CD4-positive, CD25-positive, alpha-beta regulatory T cell (primary cell): Measurements from ENCODE around the gene ATXN3. TPM values are rescaled to one million over a fixed set of nuclear protein-coding genes. Genes with fewer than 3 reads are reported as not detected.
A peak's percentile ranks its signal among the peaks of the same experiment; 100 is the strongest.

Experiments used
- ATAC-seq, 2 donors: fragments of 150-1000 bp; cut with Tn5 transposase; one replicate each; pipeline ENCODE4 v1.10.0; 2021; ENCODE audit warnings: low read depth in 2 of 2, moderate number of reproducible peaks in 2 of 2, moderate library complexity in 1 of 2
- DNase-seq, 3 donors: peaks; one replicate each; pipeline versions ENCODE4 v3.0.0 to v3.0.0-alpha.2; 2012 to 2022; ENCODE audit warnings: mixed read lengths in 1 of 3
- H3K27ac ChIP-seq: one replicate; pipeline ENCODE4 v1.7.0; 2013; ENCODE audit warnings: mild to moderate bottlenecking, low read length; ENCODE audit not compliant: insufficient read depth, poor library complexity, severe bottlenecking
- H3K27me3 ChIP-seq: one replicate; pipeline ENCODE4 v1.7.0; 2013; ENCODE audit warnings: low read length; ENCODE audit not compliant: control insufficient read depth, insufficient read depth
- H3K36me3 ChIP-seq: one replicate; pipeline ENCODE4 v1.7.0; 2013; ENCODE audit warnings: mild to moderate bottlenecking, low read length, moderate library complexity; ENCODE audit not compliant: control insufficient read depth, insufficient read depth
- H3K4me1 ChIP-seq: 2 replicates; pipeline ENCODE4 v1.7.0; 2013; ENCODE audit warnings: mild to moderate bottlenecking, low read length; ENCODE audit not compliant: insufficient read depth, control insufficient read depth, poor library complexity, severe bottlenecking
- H3K4me3 ChIP-seq: one replicate; pipeline ENCODE4 v1.7.0; 2013; ENCODE audit warnings: low read depth, mild to moderate bottlenecking, low read length, moderate library complexity
- H3K9me3 ChIP-seq, 2 experiments: 1 replicate in 1 of 2; 2 replicates in 1 of 2; pipeline ENCODE4 v1.7.0; 2013; ENCODE audit warnings: low read length in 2 of 2, mild to moderate bottlenecking in 1 of 2, moderate library complexity in 1 of 2; ENCODE audit not compliant: control insufficient read depth in 2 of 2
- H3K27ac Mint-ChIP-seq, 3 donors: one replicate each; pipeline ENCODE4 v1.8.0; 2020 to 2022; ENCODE audit warnings: mild to moderate bottlenecking in 3 of 3, mixed read lengths in 3 of 3, moderate library complexity in 2 of 3
- H3K27me3 Mint-ChIP-seq: one replicate; pipeline ENCODE4 v1.8.0; 2022; ENCODE audit warnings: mild to moderate bottlenecking, mixed read lengths
- H3K36me3 Mint-ChIP-seq: one replicate; pipeline ENCODE4 v1.8.0; 2020; ENCODE audit warnings: mixed read lengths
- H3K4me1 Mint-ChIP-seq, 4 donors: one replicate each; pipeline ENCODE4 v1.8.0; 2020 to 2022; ENCODE audit warnings: mixed read lengths in 4 of 4, mild to moderate bottlenecking in 1 of 4
- H3K4me3 Mint-ChIP-seq, 4 donors: one replicate each; pipeline ENCODE4 v1.8.0; 2020 to 2022; ENCODE audit warnings: mild to moderate bottlenecking in 4 of 4, mixed read lengths in 4 of 4, moderate library complexity in 3 of 4
- H3K9me3 Mint-ChIP-seq, 7 donors: one replicate each; pipeline ENCODE4 v1.8.0; 2020 to 2022; ENCODE audit warnings: mixed read lengths in 7 of 7, mild to moderate bottlenecking in 3 of 7, moderate library complexity in 2 of 7
- polyA plus RNA-seq, 4 donors: library from polyadenylated mRNA; unstranded; fragments of 300-500 nt; fragmentation: Illumina TruSeq; gene quantifications; one replicate each; pipeline ENCODE4 v1.2.3, GENCODE V29; 2021
- total RNA-seq: library from RNA; stranded (reverse); gene quantifications from one replicate; pipeline ENCODE4 v1.2.3, GENCODE V29; 2022

The ATXN3 gene
- total and polyA plus RNA-seq, 5 donors from 2014 or later, result 13.1 to 28.5 (median 16.4) TPM

GRCh38 chr14:92022036-92022435 is 84.3 kb downstream of the ATXN3 start:
- no peak overlapping the region for H3K27ac ChIP-seq
- no peaks in the 10 kb centered on the region for H3K9me3 ChIP-seq
- Mint-ChIP-seq H3K27ac (peak overlapping the region in 1 of 3 donors; percentile 9), H3K36me3 (peaks cover 8% of the 10 kb centered on the region), H3K4me1 (peaks cover 10 to 28% (median 15%) of the 10 kb centered on the region in 4 donors), H3K27me3 (no peaks in the 10 kb centered on the region), H3K4me3 (no peak overlapping the region), H3K9me3 (no peaks in the 10 kb centered on the region)
- DNase-seq (no peak), ATAC-seq (no peak)
- H3K4me1 ChIP-seq, result no peaks in the 10 kb centered on the region
- H3K4me3 ChIP-seq, result no peak overlapping the region
- H3K27me3 ChIP-seq, result no peaks in the 10 kb centered on the region
- H3K36me3 ChIP-seq, result peaks cover 54% of the 10 kb centered on the region

DNA sequence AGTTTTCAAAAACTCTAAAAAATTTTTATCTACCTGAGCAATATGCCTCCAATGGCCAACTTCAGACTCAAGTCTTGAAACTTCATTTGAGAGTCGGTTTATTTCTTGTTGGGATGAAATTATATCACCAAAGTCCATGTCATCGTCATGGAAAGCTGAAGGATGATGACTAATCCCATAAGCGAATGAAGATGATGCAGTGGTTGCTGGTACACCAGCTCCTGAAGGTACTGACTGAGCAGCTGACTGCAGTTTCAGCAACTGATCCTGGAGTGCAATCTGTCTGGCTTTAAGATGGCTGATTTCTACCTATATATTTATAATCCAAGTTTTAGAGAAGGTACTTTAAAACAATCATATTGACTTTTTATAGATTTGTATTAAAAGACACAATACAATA is 84.9 kb downstream of the ATXN3 start:
- Mint-ChIP-seq H3K9me3 (no peaks in the 10 kb centered on the region), H3K27me3 (no peaks in the 10 kb centered on the region), H3K4me3 (no peak overlapping the region), H3K27ac (no peak overlapping the region), H3K4me1 (peaks cover 10 to 24% (median 15%) of the 10 kb centered on the region in 4 donors), H3K36me3 (peaks cover 6% of the 10 kb centered on the region)
- ATAC-seq (no peak), DNase-seq (no peak)
- Histone ChIP-seq H3K4me3 (no peak overlapping the region), H3K36me3 (peaks cover 57% of the 10 kb centered on the region), H3K4me1 (no peaks in the 10 kb centered on the region), H3K27ac (no peak overlapping the region), H3K27me3 (no peaks in the 10 kb centered on the region), H3K9me3 (no peaks in the 10 kb centered on the region)

DNA sequence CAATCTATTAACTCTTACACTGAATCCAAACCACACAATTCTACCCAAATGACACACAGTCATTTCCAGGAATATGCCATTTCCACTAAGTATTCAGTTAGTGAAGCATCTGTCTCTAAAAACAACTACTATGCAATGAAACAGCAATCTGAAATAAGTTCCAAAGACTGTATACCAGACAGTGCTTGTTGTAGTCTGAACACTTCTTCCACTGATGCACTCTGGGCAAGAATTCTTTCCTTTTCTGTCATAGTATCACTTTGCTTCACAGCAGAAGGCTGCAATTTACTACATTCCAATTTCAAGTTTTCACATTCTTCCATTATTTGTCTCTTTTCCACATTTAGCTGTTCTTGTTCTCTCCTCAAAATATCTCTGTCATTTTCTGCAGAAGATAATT is 92.3 kb downstream of the ATXN3 start:
- no peak overlapping the region for H3K4me3 ChIP-seq
- peaks cover 37% of the 10 kb centered on the region for H3K36me3 Mint-ChIP-seq
- no peak for DNase-seq
- no peaks in the 10 kb centered on the region for H3K27me3 Mint-ChIP-seq
- peaks cover 54% of the 10 kb centered on the region for H3K36me3 ChIP-seq
- H3K27me3 ChIP-seq, result no peaks in the 10 kb centered on the region
- H3K4me1 ChIP-seq, result no peaks in the 10 kb centered on the region
- no peak overlapping the region for H3K4me3 Mint-ChIP-seq
- ATAC-seq, result no peak
- peak overlapping the region in 1 of 3 donors; percentile 86 for H3K27ac Mint-ChIP-seq
- peaks cover 0 to 2% (median 0%) of the 10 kb centered on the region in 7 donors for H3K9me3 Mint-ChIP-seq
- H3K27ac ChIP-seq, result no peak overlapping the region
- peaks cover 11 to 23% (median 14%) of the 10 kb centered on the region in 4 donors for H3K4me1 Mint-ChIP-seq
- no peaks in the 10 kb centered on the region for H3K9me3 ChIP-seq

GRCh38 chr14:92012121-92012748 is 94.1 kb downstream of the ATXN3 start:
- no peaks in the 10 kb centered on the region for H3K27me3 ChIP-seq
- no peaks in the 10 kb centered on the region for H3K4me1 ChIP-seq
- peak overlapping the region in 2 of 3 donors; percentile 14 to 59 for H3K27ac Mint-ChIP-seq
- H3K36me3 ChIP-seq, result peaks cover 63% of the 10 kb centered on the region
- H3K27me3 Mint-ChIP-seq, result no peaks in the 10 kb centered on the region
- ATAC-seq (no peak), DNase-seq (peak in 1 of 3 donors; percentile 9)
- peaks cover 12 to 28% (median 16%) of the 10 kb centered on the region in 4 donors for H3K4me1 Mint-ChIP-seq
- peaks cover 0 to 2% (median 0%) of the 10 kb centered on the region in 7 donors for H3K9me3 Mint-ChIP-seq
- H3K4me3 Mint-ChIP-seq, result peak overlapping the region in 1 of 4 donors; percentile 72
- H3K27ac ChIP-seq, result peak overlapping the region; percentile 34
- peaks cover 50% of the 10 kb centered on the region for H3K36me3 Mint-ChIP-seq
- no peaks in the 10 kb centered on the region for H3K9me3 ChIP-seq
- H3K4me3 ChIP-seq, result no peak overlapping the region

- peaks cover 0 to 2% (median 0%) of the 10 kb centered on the region in 7 donors for H3K9me3 Mint-ChIP-seq
- ATAC-seq, result no peak
- no peak overlapping the region for H3K4me3 ChIP-seq
Measured at GRCh38 chr14:92010644-92011043, 95.7 kb downstream of the ATXN3 start.

DNA sequence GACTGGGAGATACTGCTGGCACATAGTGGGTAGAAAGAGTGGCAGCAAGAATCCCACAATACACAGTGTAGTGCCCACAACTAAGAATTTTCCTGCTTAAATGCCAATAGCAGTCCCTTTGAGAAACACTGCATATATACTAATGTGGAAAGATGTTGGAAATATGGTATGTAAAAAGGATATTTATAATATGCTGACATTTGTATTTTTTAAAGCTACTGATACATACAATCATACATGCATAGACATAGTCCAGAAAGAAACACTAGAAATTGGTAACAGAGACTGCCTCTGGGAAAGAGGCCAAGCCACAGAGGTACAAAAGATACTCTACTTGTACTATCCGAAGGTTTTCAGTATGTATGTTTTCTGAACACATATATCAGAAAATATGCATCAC is 96.8 kb downstream of the ATXN3 start:
- Histone ChIP-seq H3K27me3 (no peaks in the 10 kb centered on the region), H3K9me3 (no peaks in the 10 kb centered on the region), H3K27ac (no peak overlapping the region), H3K36me3 (peaks cover 51% of the 10 kb centered on the region), H3K4me1 (peaks cover 3% of the 10 kb centered on the region), H3K4me3 (no peak overlapping the region)
- no peaks in the 10 kb centered on the region for H3K27me3 Mint-ChIP-seq
- peak overlapping the region in 1 of 3 donors; percentile 52 for H3K27ac Mint-ChIP-seq
- peaks cover 0 to 4% (median 0%) of the 10 kb centered on the region in 7 donors for H3K9me3 Mint-ChIP-seq
- peaks cover 59% of the 10 kb centered on the region for H3K36me3 Mint-ChIP-seq
- DNase-seq, result no peak
- peaks cover 29 to 40% (median 30%) of the 10 kb centered on the region in 4 donors for H3K4me1 Mint-ChIP-seq
- no peak overlapping the region for H3K4me3 Mint-ChIP-seq
- no peak for ATAC-seq

More at GRCh38 chr14:92010644-92011043, 95.7 kb downstream of the ATXN3 start:
- Histone ChIP-seq H3K9me3 (no peaks in the 10 kb centered on the region), H3K27me3 (no peaks in the 10 kb centered on the region), H3K36me3 (peaks cover 57% of the 10 kb centered on the region), H3K4me1 (no peaks in the 10 kb centered on the region), H3K27ac (no peak overlapping the region)
- Mint-ChIP-seq H3K4me3 (no peak overlapping the region), H3K27me3 (no peaks in the 10 kb centered on the region), H3K4me1 (peaks cover 18 to 30% (median 20%) of the 10 kb centered on the region in 4 donors), H3K27ac (no peak overlapping the region), H3K36me3 (peaks cover 50% of the 10 kb centered on the region)
- no peak for DNase-seq

Other genes starting within 250 kb of the ATXN3 start
- gene TC2N, start 239.0 kb downstream of the ATXN3 start, total RNA-seq, result 138 TPM
- gene TC2N, start 239.0 kb downstream of the ATXN3 start, polyA plus RNA-seq, result 100 to 1,000 TPM in 1 of 4 donors, 10 to 100 TPM in 3; 68.8 to 113 (median 93.1) TPM
- 3.0 TPM for gene FBLN5, start 158.9 kb downstream of the ATXN3 start, total RNA-seq
- 10 to 100 TPM; 10.6 to 21.9 (median 21.0) TPM for gene FBLN5, start 158.9 kb downstream of the ATXN3 start, polyA plus RNA-seq
- 55.9 TPM for gene TRIP11, start 66.5 kb downstream of the ATXN3 start, total RNA-seq
- 10 to 100 TPM; 39.8 to 44.5 (median 43.2) TPM for gene TRIP11, start 66.5 kb downstream of the ATXN3 start, polyA plus RNA-seq
- 54.8 TPM for gene NDUFB1, start 15.1 kb upstream of the ATXN3 start, total RNA-seq
- gene NDUFB1, start 15.1 kb upstream of the ATXN3 start, polyA plus RNA-seq, result 100 to 1,000 TPM; 390 to 471 (median 424) TPM
- 33.9 TPM for gene CPSF2, start 15.4 kb upstream of the ATXN3 start, total RNA-seq
- 10 to 100 TPM; 34.1 to 48.8 (median 37.3) TPM for gene CPSF2, start 15.4 kb upstream of the ATXN3 start, polyA plus RNA-seq
- gene SLC24A4, start 216.6 kb upstream of the ATXN3 start, total RNA-seq, result not detected
- gene SLC24A4, start 216.6 kb upstream of the ATXN3 start, polyA plus RNA-seq, result under 1 TPM in 1 of 4 donors, not detected in 3; 0.91 TPM